Caco-2 (cell line): ENCODE data around the gene LDLRAD1. TPM values are rescaled to one million over a fixed set of nuclear protein-coding genes. Genes with fewer than 3 reads are reported as not detected.
A peak's percentile ranks its signal among the peaks of the same experiment; 100 is the strongest.
"Not testable (repeated sequence)": the region's sequence is repeated elsewhere in the genome, so short reads cannot be mapped to it uniquely, and the experiment has no call there.

Experiments used
- BruUV-seq: library from RNA; stranded (reverse); fragments of 400-500 nt; replicated peaks from 2 replicates; lab custom pipeline; 2021; lab: Mats Ljungman, UMichigan
- CTCF ChIA-PET: fragments of 300-600 bp; sonication (Branson Sonifier 250); formaldehyde crosslinking; loops from one replicate; lab custom pipeline; 2022; ENCODE audit warnings: antibody characterized with exemption; lab: Charles Lee
- POLR2A ChIA-PET: fragments of 300-600 bp; sonication (Branson Sonifier 250); formaldehyde crosslinking; loops from one replicate; lab custom pipeline; 2022; ENCODE audit warnings: antibody characterized with exemption; lab: Charles Lee
- DNase-seq, 2 experiments: peaks; one replicate each; pipeline versions ENCODE4 v3.0.0 to v3.0.0-alpha.2; 2020 to 2022
- H3K27me3 ChIP-seq: replicated peaks from 2 replicates; pipeline ENCODE4 v1.6.0; 2011; ENCODE audit warnings: low read length; ENCODE audit not compliant: control insufficient read depth, insufficient read depth
- H3K36me3 ChIP-seq: 2 replicates; pipeline ENCODE4 v1.5.1; 2011; ENCODE audit warnings: low read length; ENCODE audit not compliant: control insufficient read depth, insufficient read depth
- H3K4me1 ChIP-seq: fragments of 250-450 bp; sonication (Bioruptor Pico); 2 replicates; pipeline ENCODE4 v1.5.1; 2020; ENCODE audit warnings: mild to moderate bottlenecking
- H3K4me3 ChIP-seq: 2 replicates; pipeline ENCODE4 v1.5.1; 2011; ENCODE audit warnings: low read depth, mild to moderate bottlenecking, control low read depth, low read length
- H3K9me3 ChIP-seq: fragments of 250-450 bp; sonication (Bioruptor Pico); 2 replicates; pipeline ENCODE4 v1.5.1; 2020; ENCODE audit warnings: mild to moderate bottlenecking, moderate library complexity
- H3K27ac Mint-ChIP-seq: one replicate; pipeline ENCODE4 v1.8.0; 2022; ENCODE audit warnings: mixed read lengths; ENCODE audit not compliant: unreplicated experiment
- H3K27me3 Mint-ChIP-seq: one replicate; pipeline ENCODE4 v1.8.0; 2022; ENCODE audit warnings: mixed read lengths; ENCODE audit not compliant: insufficient read depth, unreplicated experiment
- H3K36me3 Mint-ChIP-seq: one replicate; pipeline ENCODE4 v1.8.0; 2022; ENCODE audit warnings: mild to moderate bottlenecking, mixed read lengths; ENCODE audit not compliant: insufficient read depth, unreplicated experiment
- H3K4me1 Mint-ChIP-seq: one replicate; pipeline ENCODE4 v1.8.0; 2022; ENCODE audit warnings: low read depth, mixed read lengths; ENCODE audit not compliant: unreplicated experiment
- H3K4me3 Mint-ChIP-seq: one replicate; pipeline ENCODE4 v1.8.0; 2022; ENCODE audit warnings: mild to moderate bottlenecking, moderate library complexity, mixed read lengths; ENCODE audit not compliant: unreplicated experiment
- H3K9me3 Mint-ChIP-seq: one replicate; pipeline ENCODE4 v1.8.0; 2022; ENCODE audit warnings: mixed read lengths; ENCODE audit not compliant: unreplicated experiment
- CTCF ChIP-seq, 2 experiments: fragments of 200-600 bp in 1 of 2; IDR thresholded peaks; 1 replicate in 1 of 2; 2 replicates in 1 of 2; pipeline versions ENCODE4 v1.5.1 to v1.8.0; 2011 to 2022; ENCODE audit warnings: antibody characterized with exemption in 1 of 2, control low read depth in 1 of 2, inconsistent platforms in 1 of 2, low read depth in 1 of 2, low read length in 1 of 2, mild to moderate bottlenecking in 1 of 2, moderate library complexity in 1 of 2; ENCODE audit not compliant: insufficient read depth in 1 of 2, severe bottlenecking in 1 of 2, unreplicated experiment in 1 of 2
- intact Hi-C: fragments of 100-400 bp; cut with micrococcal nuclease; formaldehyde crosslinking; loops from one replicate; pipeline ENCODE4 v1.10.0; 2022; ENCODE audit not compliant: unreplicated experiment
- total RNA-seq: library from RNA; stranded (reverse); gene quantifications from 2 replicates; pipeline ENCODE4 v1.2.3, GENCODE V29; 2022

LDLRAD1 gene
- total RNA-seq, 1 experiment from 2014 or later = not detected

- intact Hi-C loops = loop anchor here (2.0 kb wide), 1 partner anchor 25 kb away; the partner anchor contains the start of genes TCEANC2 and TMEM59
- no peak overlapping the region for H3K4me3 Mint-ChIP-seq
- POLR2A ChIA-PET = no interaction called here
- peaks cover 17% of the 10 kb centered on the region for H3K4me1 ChIP-seq
- H3K9me3 Mint-ChIP-seq = no peaks in the 10 kb centered on the region
- H3K27ac Mint-ChIP-seq = peak overlapping the region; percentile 13
- CTCF ChIA-PET = interaction anchor here (0.7 kb wide), 1 partner anchor 43 kb away, joined by 3 read pairs; no protein-coding TSS in a partner anchor
- no peaks in the 10 kb centered on the region for H3K36me3 ChIP-seq
- no peaks in the 10 kb centered on the region for H3K9me3 ChIP-seq
- H3K4me1 Mint-ChIP-seq = peaks cover 24% of the 10 kb centered on the region
- no peaks in the 10 kb centered on the region for H3K27me3 Mint-ChIP-seq
- H3K4me3 ChIP-seq = no peak overlapping the region
- H3K36me3 Mint-ChIP-seq = no peaks in the 10 kb centered on the region
- no peak for DNase-seq
- H3K27me3 ChIP-seq = no peaks in the 10 kb centered on the region
- BruUV-seq = no TSS peak
- TF ChIP-seq CTCF (IDR thresholded peaks at IDR 0.05; ENCODE audit: insufficient read depth in 1 of 2, low read depth in 1 of 2, low read length in 1 of 2, severe bottlenecking in 1 of 2, unreplicated experiment in 1 of 2) = no peak
These were observed 9.9 kb upstream of the LDLRAD1 start for GRCh38 chr1:54027848-54028247.

GRCh38 chr1:54024811-54025210 lies 6.8 kb upstream of the LDLRAD1 start:
- CTCF ChIA-PET, POLR2A ChIA-PET: not testable (repeated sequence)

GRCh38 chr1:54024358-54024757 lies 6.4 kb upstream of the LDLRAD1 start:
- no peak overlapping the region for H3K4me3 ChIP-seq
- Mint-ChIP-seq H3K9me3 (no peaks in the 10 kb centered on the region), H3K27me3 (no peaks in the 10 kb centered on the region), H3K4me3 (no peak overlapping the region), H3K27ac (no peak overlapping the region), H3K36me3 (no peaks in the 10 kb centered on the region), H3K4me1 (peaks cover 17% of the 10 kb centered on the region)
- no peaks in the 10 kb centered on the region for H3K27me3 ChIP-seq
- peaks cover 16% of the 10 kb centered on the region for H3K4me1 ChIP-seq
- CTCF ChIA-PET = no interaction called here
- H3K9me3 ChIP-seq = no peaks in the 10 kb centered on the region
- POLR2A ChIA-PET = no interaction called here
- intact Hi-C loops = no loop called here
- no peak for DNase-seq
- TF ChIP-seq CTCF (IDR thresholded peaks at IDR 0.05; ENCODE audit: insufficient read depth in 1 of 2, low read depth in 1 of 2, low read length in 1 of 2, severe bottlenecking in 1 of 2, unreplicated experiment in 1 of 2) = no peak
- no peaks in the 10 kb centered on the region for H3K36me3 ChIP-seq
- BruUV-seq = no TSS peak

More at GRCh38 chr1:54024811-54025210, 6.8 kb upstream of the LDLRAD1 start:
- H3K9me3 ChIP-seq, H3K4me3 Mint-ChIP-seq, H3K36me3 ChIP-seq, H3K27ac Mint-ChIP-seq, intact Hi-C loops, DNase-seq, H3K27me3 Mint-ChIP-seq, H3K9me3 Mint-ChIP-seq, H3K27me3 ChIP-seq, H3K4me3 ChIP-seq, H3K36me3 Mint-ChIP-seq, BruUV-seq: not testable (repeated sequence)
- H3K4me1 Mint-ChIP-seq = peaks cover 21% of the 10 kb centered on the region
- peaks cover 17% of the 10 kb centered on the region for H3K4me1 ChIP-seq

GRCh38 chr1:54019562-54020176 lies 1.7 kb upstream of the LDLRAD1 start:
- H3K4me1 Mint-ChIP-seq = peaks cover 12% of the 10 kb centered on the region
- DNase-seq, H3K9me3 Mint-ChIP-seq, H3K4me3 Mint-ChIP-seq, H3K36me3 ChIP-seq, H3K4me3 ChIP-seq, H3K4me1 ChIP-seq, H3K27me3 Mint-ChIP-seq, H3K27me3 ChIP-seq, H3K9me3 ChIP-seq, H3K27ac Mint-ChIP-seq, POLR2A ChIA-PET, CTCF ChIA-PET, intact Hi-C loops, H3K36me3 Mint-ChIP-seq, BruUV-seq: not testable (repeated sequence)
